Epithelial cell of prostate (primary cell): Measurements from ENCODE around the gene POLN.
"Not testable (repeated sequence)": the region's sequence is repeated elsewhere in the genome, so short reads cannot be mapped to it uniquely, and the experiment has no call there.

Source experiments
- DNase-seq: peaks from one replicate; pipeline ENCODE4 v3.0.0-alpha.2; 2011; ENCODE audit warnings: low read depth, low spot score
- H3K27ac ChIP-seq: fragments of 450-650 bp; 2 replicates; pipeline ENCODE4 v1.5.1; 2017; ENCODE audit warnings: mild to moderate bottlenecking

The POLN gene

GRCh38 chr4:2275546-2276251, 33.8 kb upstream of the POLN start:
- H3K27ac ChIP-seq, result no peak overlapping the region
- DNase-seq, result no peak

GRCh38 chr4:2275044-2275397, 33.1 kb upstream of the POLN start:
- DNase-seq, H3K27ac ChIP-seq: not testable (repeated sequence)

- no peak overlapping the region for H3K27ac ChIP-seq
- no peak for DNase-seq
These were observed 32.6 kb upstream of the POLN start for GRCh38 chr4:2274320-2275043.

- DNase-seq, result no peak
- no peak overlapping the region for H3K27ac ChIP-seq
These were observed 31.9 kb upstream of the POLN start for GRCh38 chr4:2273657-2274319.

- DNase-seq, result no peak
- no peak overlapping the region for H3K27ac ChIP-seq
These were observed 31.3 kb upstream of the POLN start for GRCh38 chr4:2273221-2273620.

GRCh38 chr4:2272828-2273120, 30.9 kb upstream of the POLN start:
- H3K27ac ChIP-seq, result no peak overlapping the region
- no peak for DNase-seq

- no peak overlapping the region for H3K27ac ChIP-seq
These were observed 30.3 kb upstream of the POLN start for GRCh38 chr4:2272026-2272827.

GRCh38 chr4:2271279-2272025, 29.5 kb upstream of the POLN start:
- no peak overlapping the region for H3K27ac ChIP-seq
- no peak for DNase-seq

More at GRCh38 chr4:2272026-2272827, 30.3 kb upstream of the POLN start:
- DNase-seq, result no peak

GRCh38 chr4:2270341-2271165, 28.6 kb upstream of the POLN start:
- no peak overlapping the region for H3K27ac ChIP-seq
- no peak for DNase-seq

- no peak overlapping the region for H3K27ac ChIP-seq
- no peak for DNase-seq
These were observed 27.8 kb upstream of the POLN start for GRCh38 chr4:2269618-2270163.

GRCh38 chr4:2269206-2269531, 27.2 kb upstream of the POLN start:
- H3K27ac ChIP-seq, result no peak overlapping the region
- DNase-seq, result no peak

- no peak overlapping the region for H3K27ac ChIP-seq
- no peak for DNase-seq
These were observed 26.7 kb upstream of the POLN start for GRCh38 chr4:2268357-2269205.

GRCh38 chr4:2267841-2268240, 25.9 kb upstream of the POLN start:
- no peak for DNase-seq
- no peak overlapping the region for H3K27ac ChIP-seq

- no peak for DNase-seq
These were observed 25.4 kb upstream of the POLN start for GRCh38 chr4:2267320-2267811.

GRCh38 chr4:2266821-2267220, 24.9 kb upstream of the POLN start:
- no peak overlapping the region for H3K27ac ChIP-seq
- no peak for DNase-seq

More at GRCh38 chr4:2267320-2267811, 25.4 kb upstream of the POLN start:
- no peak overlapping the region for H3K27ac ChIP-seq

- H3K27ac ChIP-seq, result no peak overlapping the region
- DNase-seq, result no peak
These were observed 24.3 kb upstream of the POLN start for GRCh38 chr4:2266181-2266580.

- DNase-seq, result no peak
- no peak overlapping the region for H3K27ac ChIP-seq
These were observed 23.5 kb upstream of the POLN start for GRCh38 chr4:2265113-2266110.
